HEK293 (cell line): ENCODE data around the gene DGAT2L6.
A peak's percentile ranks its signal among the peaks of the same experiment; 100 is the strongest.

ENCODE experiments used
- CTCF ChIA-PET: fragments of 350-600 bp; formaldehyde crosslinking; extraction: SDS; loops from one replicate; lab custom pipeline; 2021; ENCODE audit warnings: antibody characterized with exemption; lab: Yijun Ruan, JAX
- POLR2A ChIA-PET: fragments of 300-600 bp; formaldehyde crosslinking; extraction: SDS; loops from one replicate; lab custom pipeline; 2020; ENCODE audit warnings: antibody characterized with exemption, inconsistent platforms; lab: Yijun Ruan, JAX
- H3K27ac ChIP-seq: fragments of 200-500 bp; sonication (Bioruptor generic); 2 replicates; pipeline ENCODE4 v1.5.1; 2014; ENCODE audit warnings: low read depth, low read length, control low read depth, inconsistent platforms; ENCODE audit errors: extremely low read depth
- H3K36me3 ChIP-seq, 2 experiments: fragments of 200-500 bp in 1 of 2; sonication (Bioruptor generic) in 1 of 2; 1 replicate in 1 of 2; 2 replicates in 1 of 2; pipeline ENCODE4 v1.5.1; 2014 to 2017; ENCODE audit warnings: inconsistent platforms in 2 of 2, low read length in 2 of 2; ENCODE audit not compliant: control insufficient read depth in 2 of 2, insufficient read depth in 1 of 2
- H3K4me1 ChIP-seq: fragments of 200-500 bp; sonication (Bioruptor generic); 2 replicates; pipeline ENCODE4 v1.5.1; 2014; ENCODE audit warnings: mild to moderate bottlenecking, low read length, inconsistent platforms; ENCODE audit not compliant: control insufficient read depth, insufficient read depth
- H3K4me3 ChIP-seq: 2 replicates; pipeline ENCODE4 v1.5.1; 2011; ENCODE audit warnings: low read depth, mild to moderate bottlenecking, control low read depth, low read length, moderate library complexity
- H3K9me3 ChIP-seq: fragments of 200-500 bp; sonication (Bioruptor generic); 2 replicates; pipeline ENCODE4 v1.5.1; 2014; ENCODE audit warnings: low read depth, low read length, inconsistent platforms; ENCODE audit not compliant: control insufficient read depth, insufficient read depth
- BCL6B ChIP-seq: fragments of 450-650 bp; formaldehyde crosslinking; IDR thresholded peaks from 2 replicates; pipeline ENCODE4 v1.5.1; 2017; ENCODE audit warnings: missing biosample characterization, missing genetic modification characterization
- EGR2 ChIP-seq: fragments of 450-650 bp; formaldehyde crosslinking; IDR thresholded peaks from 2 replicates; pipeline ENCODE4 v1.5.1; 2016; ENCODE audit warnings: low read depth, missing biosample characterization, missing genetic modification characterization
- KLF8 ChIP-seq: fragments of 450-650 bp; formaldehyde crosslinking; IDR thresholded peaks from 2 replicates; pipeline ENCODE4 v1.5.1; 2016; ENCODE audit warnings: missing biosample characterization, missing genetic modification characterization
- SP7 ChIP-seq: fragments of 450-650 bp; formaldehyde crosslinking; IDR thresholded peaks from 2 replicates; pipeline ENCODE4 v1.5.1; 2016; ENCODE audit warnings: missing biosample characterization, missing genetic modification characterization
- ZBTB21 ChIP-seq: fragments of 450-650 bp; formaldehyde crosslinking; IDR thresholded peaks from 2 replicates; pipeline ENCODE4 v1.5.1; 2017; ENCODE audit warnings: missing biosample characterization, missing genetic modification characterization
- ZBTB48 ChIP-seq: fragments of 450-650 bp; formaldehyde crosslinking; IDR thresholded peaks from 2 replicates; pipeline ENCODE4 v1.5.1; 2016; ENCODE audit warnings: missing biosample characterization, missing genetic modification characterization
- ZFHX2 ChIP-seq: fragments of 450-650 bp; formaldehyde crosslinking; conservative IDR thresholded peaks from 2 replicates; pipeline ENCODE4 v1.5.1; 2016; ENCODE audit warnings: missing biosample characterization, missing genetic modification characterization
- ZNF202 ChIP-seq: fragments of 450-650 bp; formaldehyde crosslinking; IDR thresholded peaks from 2 replicates; pipeline ENCODE4 v1.5.1; 2016; ENCODE audit warnings: missing biosample characterization, missing genetic modification characterization, borderline replicate concordance
- ZNF366 ChIP-seq: fragments of 450-650 bp; formaldehyde crosslinking; conservative IDR thresholded peaks from 2 replicates; pipeline ENCODE4 v1.5.1; 2016; ENCODE audit warnings: missing biosample characterization, missing genetic modification characterization
- ZNF398 ChIP-seq: fragments of 450-650 bp; formaldehyde crosslinking; IDR thresholded peaks from 2 replicates; pipeline ENCODE4 v1.5.1; 2017; ENCODE audit warnings: missing biosample characterization, missing genetic modification characterization
- ZNF416 ChIP-seq: fragments of 450-650 bp; formaldehyde crosslinking; IDR thresholded peaks from 2 replicates; pipeline ENCODE4 v1.5.1; 2016; ENCODE audit warnings: missing biosample characterization, missing genetic modification characterization
- ZNF555 ChIP-seq: fragments of 450-650 bp; formaldehyde crosslinking; conservative IDR thresholded peaks from 2 replicates; pipeline ENCODE4 v1.5.1; 2017; ENCODE audit warnings: missing biosample characterization, mild to moderate bottlenecking, missing genetic modification characterization, inconsistent platforms
- ZNF600 ChIP-seq: fragments of 450-650 bp; formaldehyde crosslinking; IDR thresholded peaks from 2 replicates; pipeline ENCODE4 v1.5.1; 2016; ENCODE audit warnings: missing biosample characterization, missing genetic modification characterization
- ZNF677 ChIP-seq: fragments of 450-650 bp; IDR thresholded peaks from 2 replicates; pipeline ENCODE4 v1.5.0; 2018; ENCODE audit warnings: missing biosample characterization, mild to moderate bottlenecking, missing genetic modification characterization, moderate library complexity

Gene DGAT2L6

GRCh38 chrX:70139736-70140135 is 37.5 kb upstream of the DGAT2L6 start:
- peaks cover 22 to 43% of the 10 kb centered on the region in 2 experiments for H3K36me3 ChIP-seq
- no peak overlapping the region for H3K27ac ChIP-seq
- ChIA-PET CTCF (interaction anchor here (0.6 kb wide), 1 partner anchor 79 kb away, joined by 6 read pairs; no protein-coding TSS in a partner anchor), POLR2A (interaction anchor here (0.5 kb wide), 1 partner anchor 8 kb away, joined by 4 read pairs; no protein-coding TSS in a partner anchor)
- no peak overlapping the region for H3K4me3 ChIP-seq
- H3K9me3 ChIP-seq = no peaks in the 10 kb centered on the region
- no peak for TF ChIP-seq ZNF202 (tag by site-specific recombination)
- TF ChIP-seq, all 188 proteins: peak for 0
- H3K4me1 ChIP-seq = no peaks in the 10 kb centered on the region; the same call in 1 of the 2 replicates

- POLR2A ChIA-PET = interaction anchor here (0.9 kb wide), 1 partner anchor 8 kb away, joined by 3 read pairs; the partner anchor contains the start of gene IGBP1
- Histone ChIP-seq H3K36me3 (peaks cover 18 to 36% of the 10 kb centered on the region in 2 experiments), H3K4me3 (no peak overlapping the region), H3K9me3 (no peaks in the 10 kb centered on the region), H3K27ac (no peak overlapping the region), H3K4me1 (no peaks in the 10 kb centered on the region)
- CTCF ChIA-PET = interaction anchor here (0.6 to 0.7 kb wide), 3 partner anchors 21 to 295 kb away, joined by 3 to 4 read pairs (median 3); no protein-coding TSS in a partner anchor
- TF ChIP-seq SP7 = peak; percentile 65
- TF ChIP-seq ZBTB21 (tag by site-specific recombination) = no peak
- TF ChIP-seq ZNF555 (tag by site-specific recombination) = no peak
- TF ChIP-seq KLF8 (tag by site-specific recombination) = no peak
Measured at GRCh38 chrX:70141373-70141772, 35.9 kb upstream of the DGAT2L6 start.

- Histone ChIP-seq H3K4me3 (no peak overlapping the region), H3K9me3 (no peaks in the 10 kb centered on the region), H3K27ac (no peak overlapping the region)
- POLR2A ChIA-PET = interaction anchor here (1.2 to 3.5 kb wide), 2 partner anchors 33 to 123 kb away, joined by 3 to 18 read pairs; partner anchors contain the start of genes IGBP1, KIF4A and PDZD11
- CTCF ChIA-PET = no interaction called here
- no peak for TF ChIP-seq ZNF416 (tag by site-specific recombination)
- no peak for TF ChIP-seq ZNF366 (tag by site-specific recombination)
- TF ChIP-seq ZNF600 (tag by site-specific recombination) = peak; percentile 52; the same call in 1 of the 2 replicates
- TF ChIP-seq, all 188 proteins: peak for 1
- Histone ChIP-seq H3K4me1 (no peaks in the 10 kb centered on the region), H3K36me3 (peaks cover 9 to 19% of the 10 kb centered on the region in 2 experiments)
Measured at GRCh38 chrX:70166601-70167590, 10.4 kb upstream of the DGAT2L6 start.

- H3K27ac ChIP-seq = no peak overlapping the region
- no peaks in the 10 kb centered on the region for H3K4me1 ChIP-seq
- H3K4me3 ChIP-seq = no peak overlapping the region
- ChIA-PET CTCF (interaction anchor here (0.5 to 0.8 kb wide), 2 partner anchors 35 to 672 kb away, joined by 3 read pairs; partner anchors contain the start of gene IGBP1), POLR2A (interaction anchor here (0.6 to 3.5 kb wide), 2 partner anchors 35 to 47 kb away, joined by 7 to 18 read pairs; partner anchors contain the start of gene IGBP1)
- TF ChIP-seq ZFHX2 (tag by site-specific recombination) (peak; percentile 68), ZNF677 (tag by site-specific recombination) (0 out of 2 replicates have a peak, but pooled peaks have one; percentile 34), ZBTB48 (no peak), EGR2 (tag by site-specific recombination) (peak; percentile 84), ZNF398 (tag by site-specific recombination) (peak; percentile 62), BCL6B (no peak)
- no peaks in the 10 kb centered on the region for H3K9me3 ChIP-seq
- H3K36me3 ChIP-seq = peaks cover 9 to 12% of the 10 kb centered on the region in 2 experiments
Measured at GRCh38 chrX:70168238-70169188, 8.8 kb upstream of the DGAT2L6 start.
